ENCODE measurements around the gene PATJ.

The PATJ gene

DNA sequence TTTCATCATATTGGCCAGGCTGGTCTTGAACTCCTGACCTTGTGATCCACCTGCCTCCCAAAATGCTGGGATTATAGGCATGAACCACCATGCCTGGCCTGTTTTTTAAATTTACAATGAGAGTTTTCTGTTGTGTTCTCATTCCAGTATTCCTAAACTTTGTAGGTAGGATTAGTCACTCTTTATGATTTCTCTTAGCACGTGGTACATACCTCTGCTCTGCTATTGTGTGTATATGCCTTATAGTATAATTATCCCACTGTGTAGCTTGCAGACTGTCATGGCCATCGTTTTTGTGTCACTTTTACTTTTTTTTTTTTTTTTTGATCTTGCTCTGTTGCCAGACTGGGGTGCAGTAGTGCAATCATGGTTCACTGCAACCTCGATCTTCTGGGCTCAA, 14.5 kb downstream of the PATJ start:
- Histone ChIP-seq H3K9ac (ENCODE audit: insufficient read length) (no peak overlapping the region), H3K36me3 (ENCODE audit: insufficient read depth, low read length) (no peaks in the 10 kb centered on the region), H3K27ac (no peak overlapping the region), H3K4me3 (no peak overlapping the region), H3K9me3 (ENCODE audit: low read depth, low read length) (no peaks in the 10 kb centered on the region)
- no peak for DNase-seq (ENCODE audit: low read depth, low spot score)
- TF ChIP-seq EZH2 (IDR thresholded peaks at IDR 0.05), result no peak

- no peak overlapping the region for H3K4me3 ChIP-seq
- no peaks in the 10 kb centered on the region for H3K9me3 ChIP-seq (ENCODE audit: low read depth, low read length)
- no peak for TF ChIP-seq EZH2 (IDR thresholded peaks at IDR 0.05)
- no peak overlapping the region for H3K9ac ChIP-seq (ENCODE audit: insufficient read length)
- no peaks in the 10 kb centered on the region for H3K36me3 ChIP-seq (ENCODE audit: insufficient read depth, low read length)
- no peak overlapping the region for H3K27ac ChIP-seq
- no peak for DNase-seq (ENCODE audit: low read depth, low spot score)
These were observed 15.7 kb downstream of the PATJ start for GRCh38 chr1:61757950-61758349.

DNA sequence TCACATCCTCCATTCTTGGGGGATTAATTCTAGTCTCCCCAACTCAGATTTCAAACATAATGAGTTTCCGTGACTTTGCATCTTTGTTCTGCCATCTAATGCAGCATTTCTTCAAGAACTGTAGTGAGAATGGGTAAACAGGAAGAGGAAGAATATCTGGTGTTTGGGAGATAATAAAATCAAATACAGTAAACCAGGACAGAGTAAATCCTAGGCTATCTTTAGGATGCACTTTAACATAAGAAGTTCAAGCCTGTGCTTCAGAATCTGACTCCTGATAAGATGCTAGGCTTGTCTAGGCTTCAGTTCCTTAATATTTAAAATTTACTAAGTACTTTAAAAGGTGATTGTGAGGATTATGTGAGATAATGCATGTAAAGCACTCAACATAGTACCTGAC, 27.9 kb downstream of the PATJ start:
- Histone ChIP-seq H3K9me3 (ENCODE audit: low read depth, low read length) (no peaks in the 10 kb centered on the region), H3K27ac (no peak overlapping the region), H3K4me3 (no peak overlapping the region), H3K36me3 (ENCODE audit: insufficient read depth, low read length) (no peaks in the 10 kb centered on the region), H3K9ac (ENCODE audit: insufficient read length) (no peak overlapping the region)
- no peak for TF ChIP-seq EZH2 (IDR thresholded peaks at IDR 0.05)
- TF ChIP-seq FOXP2 (optimal IDR thresholded peaks at IDR 0.05; ENCODE audit: control extremely low read depth, extremely low read length, insufficient read depth), result no peak
- TF ChIP-seq POLR2AphosphoS5 (IDR thresholded peaks at IDR 0.05; ENCODE audit: borderline replicate concordance, low read depth, low read length), result no peak
- DNase-seq (ENCODE audit: low read depth, low spot score), result no peak

DNA sequence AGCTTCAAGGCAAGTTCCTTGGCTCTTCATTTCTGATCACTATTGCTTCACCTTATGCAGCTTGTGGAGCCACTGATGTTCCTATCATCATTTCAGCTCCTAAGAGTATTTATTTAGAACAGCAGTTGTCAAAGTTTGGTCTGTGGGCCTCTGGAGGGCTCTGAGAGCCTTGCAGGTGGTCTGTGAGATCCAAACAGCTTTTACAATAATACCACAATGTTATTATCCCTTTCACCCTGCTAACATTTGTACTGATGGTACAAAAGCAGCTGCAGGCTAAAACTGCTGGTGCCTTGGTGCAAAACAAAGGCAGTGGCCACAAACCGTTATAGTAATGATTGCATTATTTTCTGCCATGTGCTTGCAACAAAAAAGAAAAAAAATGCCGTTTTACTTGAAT, 33.8 kb downstream of the PATJ start:
- TF ChIP-seq FOXP2 (optimal IDR thresholded peaks at IDR 0.05; ENCODE audit: control extremely low read depth, extremely low read length, insufficient read depth) (no peak), POLR2AphosphoS5 (IDR thresholded peaks at IDR 0.05; ENCODE audit: borderline replicate concordance, low read depth, low read length) (no peak), EZH2 (IDR thresholded peaks at IDR 0.05) (no peak)
- DNase-seq (ENCODE audit: low read depth, low spot score), result no peak
- Histone ChIP-seq H3K9ac (ENCODE audit: insufficient read length) (no peak overlapping the region), H3K4me3 (no peak overlapping the region), H3K9me3 (ENCODE audit: low read depth, low read length) (no peaks in the 10 kb centered on the region), H3K27ac (no peak overlapping the region), H3K36me3 (ENCODE audit: insufficient read depth, low read length) (no peaks in the 10 kb centered on the region)

DNA sequence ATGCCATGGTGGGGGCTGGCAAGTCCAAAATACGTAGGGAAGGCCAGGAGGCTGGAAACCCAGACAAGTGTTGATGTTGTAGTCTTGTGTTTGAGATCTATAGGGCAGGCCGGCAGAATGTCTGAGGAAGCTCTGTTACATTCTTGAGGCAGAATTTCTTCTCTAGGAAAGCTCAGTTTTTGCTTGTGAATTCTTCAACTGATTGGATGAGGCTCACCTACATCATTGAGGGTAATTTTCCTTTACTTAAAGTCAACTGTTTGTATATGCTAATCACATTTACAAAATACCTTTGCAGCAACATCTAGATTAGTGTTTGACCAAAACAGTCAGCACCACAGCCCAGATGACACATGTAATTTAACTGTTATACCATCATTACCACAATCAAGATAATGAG, 37.0 kb downstream of the PATJ start:
- no peaks in the 10 kb centered on the region for H3K9me3 ChIP-seq (ENCODE audit: low read depth, low read length)
- H3K9ac ChIP-seq (ENCODE audit: insufficient read length), result no peak overlapping the region
- no peaks in the 10 kb centered on the region for H3K36me3 ChIP-seq (ENCODE audit: insufficient read depth, low read length)
- no peak for DNase-seq (ENCODE audit: low read depth, low spot score)
- TF ChIP-seq FOXP2 (optimal IDR thresholded peaks at IDR 0.05; ENCODE audit: control extremely low read depth, extremely low read length, insufficient read depth), result no peak
- TF ChIP-seq POLR2AphosphoS5 (IDR thresholded peaks at IDR 0.05; ENCODE audit: borderline replicate concordance, low read depth, low read length), result no peak
- TF ChIP-seq EZH2 (IDR thresholded peaks at IDR 0.05), result no peak
- H3K4me3 ChIP-seq, result no peak overlapping the region
- no peak overlapping the region for H3K27ac ChIP-seq

DNA sequence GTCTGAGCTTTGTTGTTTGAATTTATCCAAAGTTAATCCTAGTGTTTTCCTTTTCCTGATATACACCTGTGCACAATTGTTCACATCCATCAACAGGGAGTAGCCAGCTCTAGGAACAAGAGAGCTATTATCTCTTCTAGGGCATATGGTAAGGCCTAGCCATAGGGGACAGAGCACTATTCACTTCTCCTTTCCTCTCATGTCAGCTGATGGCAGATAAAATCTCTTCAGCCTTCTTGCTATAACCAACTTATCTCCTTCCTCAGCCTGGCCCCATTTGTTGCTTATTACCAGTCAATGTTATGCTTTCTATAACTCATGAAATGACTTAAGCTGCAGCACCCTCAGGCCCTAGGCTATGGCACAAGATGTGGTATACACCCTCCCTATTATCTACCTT, 38.9 kb downstream of the PATJ start:
- Histone ChIP-seq H3K4me3 (no peak overlapping the region), H3K9me3 (ENCODE audit: low read depth, low read length) (no peaks in the 10 kb centered on the region), H3K9ac (ENCODE audit: insufficient read length) (no peak overlapping the region), H3K27ac (no peak overlapping the region), H3K36me3 (ENCODE audit: insufficient read depth, low read length) (no peaks in the 10 kb centered on the region)
- no peak for DNase-seq (ENCODE audit: low read depth, low spot score)
- no peak for TF ChIP-seq FOXP2 (optimal IDR thresholded peaks at IDR 0.05; ENCODE audit: control extremely low read depth, extremely low read length, insufficient read depth)
- no peak for TF ChIP-seq EZH2 (IDR thresholded peaks at IDR 0.05)
- no peak for TF ChIP-seq POLR2AphosphoS5 (IDR thresholded peaks at IDR 0.05; ENCODE audit: borderline replicate concordance, low read depth, low read length)

- Histone ChIP-seq H3K4me3 (no peak overlapping the region), H3K36me3 (ENCODE audit: insufficient read depth, low read length) (no peaks in the 10 kb centered on the region), H3K9ac (ENCODE audit: insufficient read length) (no peak overlapping the region), H3K27ac (no peak overlapping the region), H3K9me3 (ENCODE audit: low read depth, low read length) (no peaks in the 10 kb centered on the region)
- no peak for DNase-seq (ENCODE audit: low read depth, low spot score)
- TF ChIP-seq POLR2AphosphoS5 (IDR thresholded peaks at IDR 0.05; ENCODE audit: borderline replicate concordance, low read depth, low read length) (no peak), FOXP2 (optimal IDR thresholded peaks at IDR 0.05; ENCODE audit: control extremely low read depth, extremely low read length, insufficient read depth) (no peak), EZH2 (IDR thresholded peaks at IDR 0.05) (no peak)
These were observed 40.5 kb downstream of the PATJ start for GRCh38 chr1:61782771-61783170.

- no peak for DNase-seq (ENCODE audit: low read depth, low spot score)
- no peak for TF ChIP-seq POLR2AphosphoS5 (IDR thresholded peaks at IDR 0.05; ENCODE audit: borderline replicate concordance, low read depth, low read length)
- TF ChIP-seq FOXP2 (optimal IDR thresholded peaks at IDR 0.05; ENCODE audit: control extremely low read depth, extremely low read length, insufficient read depth), result no peak
- TF ChIP-seq EZH2 (IDR thresholded peaks at IDR 0.05), result no peak
- no peak overlapping the region for H3K9ac ChIP-seq (ENCODE audit: insufficient read length)
- H3K36me3 ChIP-seq (ENCODE audit: insufficient read depth, low read length), result no peaks in the 10 kb centered on the region
- no peak overlapping the region for H3K27ac ChIP-seq
- no peaks in the 10 kb centered on the region for H3K9me3 ChIP-seq (ENCODE audit: low read depth, low read length)
- H3K4me3 ChIP-seq, result no peak overlapping the region
These were observed 42.4 kb downstream of the PATJ start for GRCh38 chr1:61784726-61785125.

- no peak overlapping the region for H3K9ac ChIP-seq (ENCODE audit: insufficient read length)
- H3K4me3 ChIP-seq, result no peak overlapping the region
- no peaks in the 10 kb centered on the region for H3K36me3 ChIP-seq (ENCODE audit: insufficient read depth, low read length)
- no peak overlapping the region for H3K27ac ChIP-seq
- no peaks in the 10 kb centered on the region for H3K9me3 ChIP-seq (ENCODE audit: low read depth, low read length)
- DNase-seq (ENCODE audit: low read depth, low spot score), result no peak
- no peak for TF ChIP-seq FOXP2 (optimal IDR thresholded peaks at IDR 0.05; ENCODE audit: control extremely low read depth, extremely low read length, insufficient read depth)
- TF ChIP-seq EZH2 (IDR thresholded peaks at IDR 0.05), result no peak
- no peak for TF ChIP-seq POLR2AphosphoS5 (IDR thresholded peaks at IDR 0.05; ENCODE audit: borderline replicate concordance, low read depth, low read length)
These were observed 48.6 kb downstream of the PATJ start for GRCh38 chr1:61790837-61791236.
